ENCODE data around the gene CADM2.
"Not testable (repeated sequence)": the region's sequence is repeated elsewhere in the genome, so short reads cannot be mapped to it uniquely, and the experiment has no call there.

Gene CADM2

GRCh38 chr3:85670634-85671205, 711.9 kb downstream of the CADM2 start:
- no peak for DNase-seq (ENCODE audit: low read depth in 2 of 2)

GRCh38 chr3:85672761-85673160, 714.0 kb downstream of the CADM2 start:
- DNase-seq (ENCODE audit: low read depth in 2 of 2): no peak

DNA sequence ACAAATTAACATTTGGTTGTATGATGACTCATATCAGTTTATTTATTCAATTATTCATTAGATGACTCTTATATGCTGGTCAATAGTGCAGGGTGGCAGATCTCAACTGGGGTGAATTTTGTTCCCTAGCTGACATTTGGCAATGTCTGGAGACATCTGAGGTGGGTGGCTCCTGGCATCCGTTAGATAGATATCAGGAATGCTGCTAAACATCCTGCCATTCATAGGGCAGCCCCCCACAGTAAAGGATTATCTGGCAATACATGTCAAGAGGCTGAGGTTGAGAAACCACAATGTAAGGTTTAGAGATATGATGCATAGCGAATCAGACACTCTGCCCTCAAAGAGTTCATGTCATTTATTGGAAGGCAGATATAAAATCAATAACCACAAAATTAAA, 719.9 kb downstream of the CADM2 start:
- DNase-seq (ENCODE audit: low read depth in 2 of 2): no peak

DNA sequence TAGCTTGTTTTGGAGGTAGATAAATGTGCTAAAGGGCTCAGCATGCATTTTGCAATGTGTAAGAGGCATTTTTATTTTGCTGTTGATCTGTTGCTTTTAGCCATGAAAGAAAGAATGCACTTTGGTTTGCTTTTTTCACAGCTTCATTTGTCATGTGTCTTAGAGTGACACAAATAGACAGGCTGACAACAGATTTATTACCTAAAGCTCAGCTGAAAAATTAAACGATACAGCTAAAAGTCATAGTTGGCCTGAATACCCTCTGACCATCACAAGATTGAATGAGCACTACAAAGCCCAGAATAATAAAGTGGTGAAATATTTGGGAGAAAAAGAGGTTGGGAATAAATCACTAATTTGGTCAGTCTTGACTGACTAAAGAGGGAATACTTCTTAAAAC, 723.1 kb downstream of the CADM2 start:
- DNase-seq (ENCODE audit: low read depth in 2 of 2): no peak

DNA sequence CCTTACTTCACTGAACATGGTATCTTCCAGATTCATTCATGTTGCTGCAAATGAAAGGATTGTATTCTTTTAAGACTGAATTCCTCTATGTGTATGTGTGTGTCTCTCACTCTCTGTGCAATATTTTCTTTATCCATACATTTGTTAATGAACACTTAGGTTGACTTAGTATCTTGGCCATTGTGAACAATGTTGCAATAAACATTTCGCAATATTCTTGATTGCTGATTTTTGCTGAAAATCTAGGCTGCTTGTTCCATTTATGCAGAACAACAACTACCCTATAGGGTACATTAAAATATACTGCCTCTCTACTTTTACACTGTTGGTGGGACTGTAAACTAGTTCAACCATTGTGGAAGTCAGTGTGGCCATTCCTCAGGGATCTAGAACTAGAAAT, 732.4 kb downstream of the CADM2 start:
- no peak for DNase-seq (ENCODE audit: low read depth in 2 of 2)

- no peak for DNase-seq (ENCODE audit: low read depth in 2 of 2)
Measured at GRCh38 chr3:85697156-85697555, 738.4 kb downstream of the CADM2 start.

DNA sequence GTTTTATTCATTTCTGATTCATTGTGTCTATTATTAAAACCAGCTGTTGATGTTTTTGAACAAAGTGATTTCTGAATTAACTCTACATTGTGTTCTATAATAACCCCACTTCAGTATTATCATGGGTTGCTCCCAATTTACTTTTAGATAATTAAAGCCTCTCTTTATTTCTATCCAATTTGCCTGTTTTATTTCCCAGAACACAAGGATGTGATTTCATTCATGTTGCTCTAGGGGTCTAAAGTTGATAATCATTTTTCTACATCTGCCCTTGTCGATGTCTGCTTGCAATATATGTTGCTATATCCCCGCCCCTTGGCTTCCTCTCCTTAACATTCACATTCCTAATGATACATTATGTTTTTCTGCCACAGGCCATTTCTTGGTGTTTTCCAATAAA, 747.3 kb downstream of the CADM2 start:
- DNase-seq (ENCODE audit: low read depth in 2 of 2): no peak

DNA sequence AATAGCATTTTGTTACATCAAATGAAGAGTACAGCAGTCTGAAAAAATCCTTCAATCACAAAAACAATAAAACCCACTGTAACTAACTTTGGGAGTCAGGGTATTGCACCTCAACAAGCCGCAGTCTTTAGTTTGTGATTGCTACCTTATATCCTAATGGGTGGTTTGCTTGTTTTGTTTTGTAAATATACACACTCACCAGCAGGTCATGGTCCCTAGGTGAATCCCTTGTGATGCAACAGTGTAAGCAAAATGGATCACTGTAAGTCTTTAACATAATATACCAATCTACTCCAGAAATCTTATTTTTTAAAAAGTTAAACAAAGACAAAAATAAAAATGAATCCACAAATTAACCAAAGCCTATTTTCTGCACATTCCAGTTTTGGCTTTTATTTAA, 749.5 kb downstream of the CADM2 start:
- not testable (repeated sequence) for DNase-seq (ENCODE audit: low read depth in 2 of 2)

DNA sequence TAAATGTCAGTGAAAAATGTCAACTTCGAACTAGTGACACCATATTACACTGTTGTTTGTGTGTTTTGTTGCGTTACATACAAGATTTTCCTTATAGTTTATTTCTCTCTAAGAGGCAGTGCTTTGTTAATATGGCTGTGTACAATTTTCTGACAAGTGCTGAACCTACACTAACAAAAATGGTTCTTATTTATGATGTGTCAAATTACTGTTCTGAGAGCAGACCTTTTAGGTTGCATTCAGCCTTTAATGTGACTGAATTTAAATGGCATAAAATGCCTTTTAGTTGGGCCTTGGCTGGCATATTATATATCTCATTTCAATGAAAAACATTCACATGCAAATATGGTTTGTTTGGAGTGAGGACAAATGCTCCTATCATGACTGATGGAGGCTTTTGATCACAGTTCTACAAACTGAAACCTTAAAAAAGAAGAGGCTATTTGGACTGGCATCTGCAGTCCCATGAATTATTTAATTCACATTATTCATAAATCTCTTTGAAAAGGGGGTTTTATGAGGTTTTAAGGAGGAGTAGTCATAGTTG, 750.6 kb downstream of the CADM2 start:
- DNase-seq (ENCODE audit: low read depth in 2 of 2): no peak

GRCh38 chr3:85710490-85710889, 751.7 kb downstream of the CADM2 start:
- no peak for DNase-seq (ENCODE audit: low read depth in 2 of 2)

DNA sequence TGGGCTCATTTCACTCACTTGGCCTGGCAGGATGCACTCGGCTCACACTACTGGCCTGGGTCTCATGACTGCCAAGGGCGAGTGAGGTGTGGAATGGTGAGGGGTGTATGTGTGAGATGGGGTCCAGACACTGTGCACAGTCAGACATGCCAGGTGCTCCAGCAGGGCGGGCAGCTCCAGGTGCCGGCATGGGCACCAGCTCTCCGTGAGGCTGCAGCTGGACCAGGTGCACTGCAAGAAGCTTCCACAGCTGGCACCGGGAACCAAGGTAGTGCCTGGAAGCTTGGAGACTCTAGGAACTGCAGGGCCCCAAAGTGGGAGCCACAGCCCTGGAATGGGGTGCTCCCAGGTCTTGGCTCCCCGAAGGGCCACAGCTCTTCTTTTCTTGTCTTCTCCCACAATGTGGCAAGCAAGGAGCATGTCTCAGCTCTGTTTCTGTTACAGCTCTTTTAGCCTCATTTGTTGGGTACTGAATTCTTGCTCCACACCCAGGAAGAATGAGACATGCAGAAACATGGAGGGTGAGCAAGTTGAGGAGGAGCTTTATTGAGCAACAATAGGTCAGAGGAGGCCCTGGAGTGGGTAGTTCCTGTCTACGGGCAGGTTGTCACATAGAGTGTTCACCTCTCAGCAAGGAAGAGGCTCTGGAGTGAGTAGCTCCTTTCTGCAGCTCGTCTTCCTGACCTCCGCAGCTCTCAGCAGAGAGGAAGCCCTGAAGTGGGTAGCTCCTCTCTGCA, 762.8 kb downstream of the CADM2 start:
- DNase-seq (ENCODE audit: low read depth in 2 of 2): no peak

- no peak for DNase-seq (ENCODE audit: low read depth in 2 of 2)
Measured at GRCh38 chr3:85725809-85726208, 767.0 kb downstream of the CADM2 start.

GRCh38 chr3:85726241-85726640, 767.5 kb downstream of the CADM2 start:
- no peak for DNase-seq (ENCODE audit: low read depth in 2 of 2)

DNA sequence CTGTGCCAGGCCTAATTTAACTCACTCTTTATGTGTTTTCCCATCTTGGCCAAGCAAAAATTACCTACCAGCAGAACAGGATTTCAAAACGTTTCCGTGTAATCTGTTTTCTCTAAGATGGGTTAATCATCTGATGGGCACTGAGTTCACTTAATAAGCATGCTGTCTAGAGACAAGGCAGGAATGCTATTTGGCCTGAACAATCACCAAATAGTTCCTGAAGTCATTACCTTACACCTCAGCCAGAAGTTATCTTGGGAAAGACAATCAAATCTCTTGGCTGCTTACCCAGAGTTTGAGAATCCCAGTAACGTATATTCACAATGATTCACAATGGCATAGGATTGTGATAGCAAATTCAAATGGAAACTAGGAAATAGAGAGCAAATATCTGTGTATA, 779.1 kb downstream of the CADM2 start:
- no peak for DNase-seq (ENCODE audit: low read depth in 2 of 2)

DNA sequence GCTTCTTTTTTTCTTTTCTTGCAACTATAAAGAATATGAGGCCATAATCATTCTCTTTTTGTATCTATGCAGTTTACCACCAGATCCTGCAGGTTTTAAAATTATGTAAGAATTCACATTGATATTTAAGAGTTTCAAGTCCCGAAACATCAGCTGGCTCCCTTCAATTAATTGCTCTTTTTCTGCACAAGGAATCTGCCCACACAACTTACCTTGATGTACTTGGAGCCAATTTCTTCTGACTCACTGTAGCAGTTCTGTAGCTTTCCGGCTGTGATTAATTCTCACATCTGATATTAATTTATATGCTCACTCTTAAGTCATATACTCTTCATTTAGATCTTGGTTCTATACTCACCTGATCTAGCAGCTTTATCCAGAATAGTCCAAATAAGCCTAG, 781.8 kb downstream of the CADM2 start:
- DNase-seq (ENCODE audit: low read depth in 2 of 2): no peak

- no peak for DNase-seq (ENCODE audit: low read depth in 2 of 2)
Measured at GRCh38 chr3:85758442-85758841, 799.7 kb downstream of the CADM2 start.

GRCh38 chr3:85760342-85760741, 801.6 kb downstream of the CADM2 start:
- DNase-seq (ENCODE audit: low read depth in 2 of 2): no peak

- no peak for DNase-seq (ENCODE audit: low read depth in 2 of 2)
Measured at GRCh38 chr3:85780806-85781205, 822.0 kb downstream of the CADM2 start.

DNA sequence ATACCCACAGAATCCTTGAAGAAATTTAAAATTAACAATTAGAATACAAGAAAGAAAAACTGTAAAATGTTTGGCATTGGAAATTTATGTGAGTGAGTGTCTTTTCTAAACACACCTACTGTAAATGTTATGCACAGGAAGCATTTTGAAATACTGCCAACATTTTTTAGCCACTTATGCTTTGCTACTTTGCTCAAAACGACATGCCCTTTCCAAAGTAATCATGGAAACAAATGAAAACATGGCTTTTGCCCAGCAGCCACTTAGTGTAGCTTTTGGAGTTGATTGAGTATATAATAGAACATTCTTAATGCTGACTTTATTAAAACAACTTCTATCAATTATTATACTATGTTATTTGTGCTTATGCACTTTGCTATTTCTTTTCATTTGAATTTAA, 823.0 kb downstream of the CADM2 start:
- no peak for DNase-seq (ENCODE audit: low read depth in 2 of 2)

- DNase-seq (ENCODE audit: low read depth in 2 of 2): no peak
Measured at GRCh38 chr3:85783291-85783690, 824.5 kb downstream of the CADM2 start.

DNA sequence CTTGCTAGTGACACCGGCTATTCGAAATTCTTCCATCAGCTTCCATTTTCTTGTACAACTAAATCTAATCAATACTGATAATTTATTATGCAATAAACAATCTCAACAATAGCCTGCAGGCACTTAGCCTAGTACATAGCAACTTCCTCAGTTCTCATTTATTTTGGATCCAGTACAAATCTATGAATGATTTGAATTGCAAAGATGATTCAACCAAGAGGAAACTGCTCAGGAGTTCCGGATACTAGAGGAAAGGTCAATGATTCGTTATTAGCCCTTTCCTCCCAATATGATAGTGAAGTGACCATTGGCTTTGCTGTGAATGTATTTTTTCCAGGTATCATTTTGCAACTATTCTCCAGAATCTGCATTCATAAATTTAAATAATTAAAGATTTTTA, 827.0 kb downstream of the CADM2 start:
- no peak for DNase-seq (ENCODE audit: low read depth in 2 of 2)

DNA sequence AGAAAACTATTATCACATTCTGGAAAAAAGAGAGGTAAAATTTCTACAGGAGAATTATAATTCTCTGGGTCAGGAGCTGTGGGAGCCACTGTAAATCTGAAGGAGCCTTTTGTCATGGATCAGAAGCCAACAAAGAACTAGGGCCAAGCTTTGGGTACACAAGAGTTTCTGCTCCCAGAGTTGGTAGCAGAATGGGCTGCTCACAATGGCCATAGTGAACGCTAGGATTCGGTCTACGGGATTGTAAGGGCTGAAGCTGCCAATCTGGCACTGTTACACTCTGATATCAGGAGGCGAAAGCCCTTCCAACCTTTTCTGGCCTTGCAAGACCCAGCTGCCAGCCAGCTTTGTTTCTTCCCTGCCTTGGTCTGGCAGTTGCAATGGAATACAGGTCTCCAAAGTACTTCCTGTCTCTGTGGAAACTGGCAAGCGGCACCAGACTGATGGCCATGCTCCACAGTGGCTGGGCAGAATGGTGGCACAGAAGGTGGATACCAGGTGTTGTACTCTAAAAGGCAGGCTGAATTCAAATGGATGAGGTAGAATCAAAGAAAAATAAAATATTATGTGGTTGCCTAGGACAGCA, 831.7 kb downstream of the CADM2 start:
- DNase-seq (ENCODE audit: low read depth in 2 of 2): no peak

GRCh38 chr3:85796140-85796539, 837.4 kb downstream of the CADM2 start:
- DNase-seq (ENCODE audit: low read depth in 2 of 2): no peak

Data from stimulated activated CD8-positive, alpha-beta memory T cell treated with anti-CD3 and anti-CD28 coated beads, Interleukin-15, amount 100 ng/mL, for 48 hours (primary cell).